PC-9 (cell line): Measurements from ENCODE around the gene SFT2D2.

ENCODE experiments used
- CTCF ChIP-seq: fragments of 200-600 bp; sonication (generic); conservative IDR thresholded peaks from 2 replicates; pipeline ENCODE4 v1.6.1; 2017; ENCODE audit warnings: mixed run types, antibody characterized with exemption, mild to moderate bottlenecking, moderate library complexity
- EZH2 ChIP-seq: fragments of 200-600 bp; sonication (generic); IDR thresholded peaks from 2 replicates; pipeline ENCODE4 v1.8.0; 2017; ENCODE audit warnings: antibody characterized with exemption, low read depth

DNA sequence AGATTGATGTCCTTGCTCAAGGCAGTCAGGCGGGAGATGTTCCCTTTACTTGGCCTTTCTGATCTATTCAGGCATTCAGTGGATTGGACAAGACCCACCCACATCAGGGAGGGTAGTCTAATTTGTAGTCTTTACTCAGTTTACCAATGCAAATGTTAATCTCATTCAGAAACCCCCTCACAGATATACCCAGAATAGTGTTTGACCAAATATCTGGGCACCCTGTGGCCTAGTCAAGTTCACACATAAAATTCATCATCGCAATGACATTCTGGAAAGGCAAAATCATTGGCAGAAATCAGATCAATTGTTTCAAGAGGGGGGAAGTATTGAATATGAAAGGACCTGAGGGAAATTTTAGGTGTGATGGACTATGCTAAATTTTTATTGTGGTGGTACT lies 12.5 kb upstream of the SFT2D2 start:
- TF ChIP-seq EZH2 = no peak
- TF ChIP-seq CTCF = no peak
